Uterus (tissue), 4 donors: ENCODE results near the gene IFNA13. TPM values are rescaled to one million over a fixed set of nuclear protein-coding genes. Genes with fewer than 3 reads are reported as not detected.

Experiments used
- DNase-seq, 2 donors: peaks; one replicate each; pipeline ENCODE4 v3.0.0-alpha.2; 2019 to 2020
- H3K27ac ChIP-seq, 2 donors: fragments of 200-600 bp; sonication (generic); 1 replicate in 1 of 2; 2 replicates in 1 of 2; pipeline ENCODE4 v1.5.1; 2016 to 2018
- H3K27me3 ChIP-seq, 2 donors: fragments of 200-600 bp; sonication (generic); one replicate each; pipeline ENCODE4 v1.5.1; 2018 to 2019; ENCODE audit warnings: control low read depth in 1 of 2
- H3K36me3 ChIP-seq, 2 donors: fragments of 200-600 bp; sonication (generic); one replicate each; pipeline ENCODE4 v1.5.1; 2019; ENCODE audit warnings: control low read depth in 1 of 2
- H3K4me1 ChIP-seq, 2 donors: fragments of 200-600 bp; sonication (generic); one replicate each; pipeline ENCODE4 v1.5.1; 2018 to 2019; ENCODE audit warnings: control low read depth in 1 of 2
- H3K4me3 ChIP-seq, 2 donors: fragments of 200-600 bp; sonication (generic); 1 replicate in 1 of 2; 2 replicates in 1 of 2; pipeline ENCODE4 v1.5.1; 2018 to 2019; ENCODE audit warnings: mild to moderate bottlenecking in 1 of 2
- H3K9me3 ChIP-seq, 2 donors: fragments of 200-600 bp; sonication (generic); one replicate each; pipeline ENCODE4 v1.5.1; 2019; ENCODE audit warnings: control low read depth in 1 of 2
- POLR2A ChIP-seq, 2 donors: fragments of 450-650 bp; IDR thresholded peaks; one replicate each; pipeline ENCODE4 v1.6.1; 2016; ENCODE audit warnings: antibody characterized with exemption in 2 of 2, mild to moderate bottlenecking in 1 of 2, moderate library complexity in 1 of 2
- intact Hi-C: fragments of 100-400 bp; cut with DNase I; formaldehyde crosslinking; loops from one replicate; pipeline ENCODE4 v1.15.1; 2023; ENCODE audit warnings: low total_unique reads
- total RNA-seq, 4 donors: library from RNA; depleted of rRNA in 3 of 4; stranded (reverse); fragments of >200 nt in 3 of 4; gene quantifications; one replicate each; pipeline versions ENCODE4 v1.1.0 to v1.2.4, GENCODE V29; 2014 to 2023
- TF ChIP-seq, protein P1 (sequence below), 4 experiments: fragments of 200-600 bp in 2 of 4; fragments of 450-650 bp in 2 of 4; sonication (generic) in 2 of 4; IDR thresholded peaks; one replicate each; pipeline ENCODE4 v1.5.1; 2016 to 2019; ENCODE audit warnings: antibody characterized with exemption in 4 of 4, mild to moderate bottlenecking in 2 of 4, moderate library complexity in 1 of 4
- donor health status: DM: yes; HTN: yes; CAD: no.

The IFNA13 gene
- total RNA-seq, 4 donors from 2014 or later = not detected

DNA sequence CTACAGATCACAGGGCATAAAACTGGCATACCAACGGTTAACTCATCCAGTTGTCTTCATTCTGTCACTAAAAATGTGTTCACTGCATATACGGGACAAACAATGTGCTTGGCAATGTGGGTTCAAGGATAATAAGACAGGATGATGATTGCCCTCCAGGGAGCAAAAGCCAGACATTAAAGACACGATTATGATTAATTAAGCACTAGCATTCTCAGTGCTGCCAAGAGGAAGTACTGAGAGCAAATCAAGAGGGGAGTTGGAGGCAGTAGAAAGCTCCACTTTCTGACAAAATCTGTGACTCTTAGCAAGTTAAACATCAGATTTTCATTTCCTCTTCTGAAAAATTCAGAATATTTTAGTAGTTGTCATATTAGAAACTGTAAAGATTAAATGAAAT, 32.1 kb upstream of the IFNA13 start:
- H3K4me3 ChIP-seq = no peak overlapping the region

DNA sequence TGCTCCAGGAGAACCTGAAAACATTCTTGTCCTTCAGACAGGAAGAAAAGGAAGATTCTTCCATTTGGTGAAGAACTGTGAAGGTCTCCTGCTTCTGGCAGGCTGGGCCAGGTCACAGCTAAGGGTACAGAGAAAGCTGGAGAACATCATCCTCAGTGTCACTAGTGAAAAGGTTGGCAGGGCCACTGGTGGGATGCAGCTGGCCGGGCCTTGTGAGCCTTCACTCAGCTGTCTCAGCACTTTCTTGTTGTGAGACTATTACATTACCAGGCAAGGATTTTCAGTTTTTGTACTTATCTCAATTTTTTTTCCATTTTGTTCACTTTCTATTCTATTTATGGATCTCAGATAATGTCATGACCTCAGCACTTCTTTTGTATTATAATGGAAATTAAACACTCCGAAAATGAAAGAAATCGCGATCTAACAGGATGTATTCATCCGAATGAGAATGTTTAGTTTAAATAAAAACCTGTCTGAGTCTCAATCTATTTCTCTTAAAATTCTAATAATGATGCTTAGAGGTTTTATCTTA, 31.2 kb upstream of the IFNA13 start:
- TF ChIP-seq, protein P1, sequence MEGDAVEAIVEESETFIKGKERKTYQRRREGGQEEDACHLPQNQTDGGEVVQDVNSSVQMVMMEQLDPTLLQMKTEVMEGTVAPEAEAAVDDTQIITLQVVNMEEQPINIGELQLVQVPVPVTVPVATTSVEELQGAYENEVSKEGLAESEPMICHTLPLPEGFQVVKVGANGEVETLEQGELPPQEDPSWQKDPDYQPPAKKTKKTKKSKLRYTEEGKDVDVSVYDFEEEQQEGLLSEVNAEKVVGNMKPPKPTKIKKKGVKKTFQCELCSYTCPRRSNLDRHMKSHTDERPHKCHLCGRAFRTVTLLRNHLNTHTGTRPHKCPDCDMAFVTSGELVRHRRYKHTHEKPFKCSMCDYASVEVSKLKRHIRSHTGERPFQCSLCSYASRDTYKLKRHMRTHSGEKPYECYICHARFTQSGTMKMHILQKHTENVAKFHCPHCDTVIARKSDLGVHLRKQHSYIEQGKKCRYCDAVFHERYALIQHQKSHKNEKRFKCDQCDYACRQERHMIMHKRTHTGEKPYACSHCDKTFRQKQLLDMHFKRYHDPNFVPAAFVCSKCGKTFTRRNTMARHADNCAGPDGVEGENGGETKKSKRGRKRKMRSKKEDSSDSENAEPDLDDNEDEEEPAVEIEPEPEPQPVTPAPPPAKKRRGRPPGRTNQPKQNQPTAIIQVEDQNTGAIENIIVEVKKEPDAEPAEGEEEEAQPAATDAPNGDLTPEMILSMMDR (IDR thresholded peaks at IDR 0.05) = no peak
- TF ChIP-seq POLR2A (IDR thresholded peaks at IDR 0.05) = no peak
- Histone ChIP-seq H3K4me1 (no peaks in the 10 kb centered on the region), H3K27ac (no peak overlapping the region), H3K27me3 (peaks cover 0 to 24% of the 10 kb centered on the region in 2 donors), H3K36me3 (no peaks in the 10 kb centered on the region), H3K4me3 (no peak overlapping the region), H3K9me3 (no peaks in the 10 kb centered on the region)
- DNase-seq = no peak
- intact Hi-C loops = no loop called here

More for the DNA sequence above, 32.1 kb upstream of the IFNA13 start:
- H3K36me3 ChIP-seq = no peaks in the 10 kb centered on the region
- intact Hi-C loops = no loop called here
- no peak for DNase-seq
- no peaks in the 10 kb centered on the region for H3K4me1 ChIP-seq
- H3K9me3 ChIP-seq = no peaks in the 10 kb centered on the region
- peaks cover 0 to 24% of the 10 kb centered on the region in 2 donors for H3K27me3 ChIP-seq
- TF ChIP-seq, protein P1 (IDR thresholded peaks at IDR 0.05) = no peak
- TF ChIP-seq POLR2A (IDR thresholded peaks at IDR 0.05) = no peak
- no peak overlapping the region for H3K27ac ChIP-seq

DNA sequence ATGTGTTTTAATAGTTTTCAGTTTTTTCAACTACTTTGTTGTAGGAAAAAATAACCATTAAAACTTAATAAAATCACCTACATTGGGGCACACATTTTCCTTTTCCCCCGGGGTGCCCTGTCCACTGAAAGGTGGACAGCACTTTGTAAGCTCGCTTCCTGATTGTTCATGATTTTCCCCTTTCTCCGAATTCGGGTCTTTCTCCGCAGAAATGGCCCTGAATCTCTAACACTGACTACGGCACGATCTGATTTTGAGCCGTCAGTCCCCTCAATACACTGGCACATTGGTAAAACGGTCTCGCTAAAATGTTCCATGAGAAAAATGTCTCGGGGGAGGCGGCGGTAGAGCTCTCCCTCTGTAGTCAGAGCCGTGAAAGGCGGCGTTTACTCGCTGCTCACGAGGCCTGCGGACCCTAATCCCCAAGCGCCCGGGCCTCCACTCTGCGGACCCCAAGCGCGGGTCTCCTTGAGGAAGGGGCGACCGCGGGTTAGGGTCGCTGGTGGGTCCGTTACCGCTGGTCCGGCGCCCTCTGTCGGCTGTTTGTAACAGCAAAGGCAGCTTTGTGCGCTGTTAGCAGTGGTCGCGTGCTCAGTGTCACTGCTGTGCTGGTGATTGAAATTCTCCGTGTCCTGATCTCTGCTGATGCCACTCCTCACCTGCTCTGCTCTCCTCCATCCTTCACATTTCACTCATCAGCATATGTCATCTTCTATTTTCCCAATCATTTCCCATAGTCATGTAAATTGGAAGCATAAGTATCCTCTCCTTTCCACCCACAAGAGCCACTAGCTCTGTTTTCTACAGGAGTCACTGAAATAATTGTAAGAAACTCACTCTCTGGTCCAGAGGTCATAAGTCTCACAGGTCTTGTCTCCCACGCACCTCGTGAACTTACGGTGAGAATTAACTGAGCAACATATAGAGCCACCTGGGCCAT, 28.2 kb upstream of the IFNA13 start:
- H3K4me3 ChIP-seq = peak overlapping the region; percentile 20 to 43
- H3K27me3 ChIP-seq = peaks cover 0 to 12% of the 10 kb centered on the region in 2 donors
- H3K9me3 ChIP-seq = no peaks in the 10 kb centered on the region
- TF ChIP-seq, protein P1 (IDR thresholded peaks at IDR 0.05) = peak; percentile 50 to 69 (median 60)
- no peak for TF ChIP-seq POLR2A (IDR thresholded peaks at IDR 0.05)
- no peak overlapping the region for H3K27ac ChIP-seq
- intact Hi-C loops = no loop called here
- H3K4me1 ChIP-seq = no peaks in the 10 kb centered on the region
- no peaks in the 10 kb centered on the region for H3K36me3 ChIP-seq
- peak in 1 of 2 donors; percentile 37 for DNase-seq

DNA sequence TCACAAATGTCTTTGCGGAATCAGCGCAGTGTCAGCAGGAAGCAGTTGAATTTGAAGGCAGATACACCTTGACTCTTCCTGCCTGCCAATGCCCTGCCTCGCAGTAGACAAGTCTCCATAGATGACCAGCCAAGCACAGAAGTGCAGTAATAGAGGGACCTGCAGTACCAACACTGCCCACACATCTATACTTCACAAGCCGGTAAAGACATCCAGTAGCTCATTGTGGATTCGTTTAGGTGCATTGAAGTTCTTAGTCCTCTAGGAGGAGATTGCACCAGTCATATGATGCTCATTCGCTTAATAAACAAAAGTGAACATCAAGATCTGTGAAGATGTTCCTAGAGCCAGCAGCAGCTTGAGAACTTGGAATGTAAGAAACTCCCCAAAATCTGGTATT, 24.4 kb upstream of the IFNA13 start:
- TF ChIP-seq, protein P1 (IDR thresholded peaks at IDR 0.05) = no peak
- TF ChIP-seq POLR2A (IDR thresholded peaks at IDR 0.05) = no peak
- DNase-seq = no peak
- H3K27ac ChIP-seq = no peak overlapping the region
- peaks cover 0 to 8% of the 10 kb centered on the region in 2 donors for H3K27me3 ChIP-seq
- no peak overlapping the region for H3K4me3 ChIP-seq
- no peaks in the 10 kb centered on the region for H3K9me3 ChIP-seq
- no peaks in the 10 kb centered on the region for H3K36me3 ChIP-seq
- intact Hi-C loops = no loop called here
- H3K4me1 ChIP-seq = no peaks in the 10 kb centered on the region

DNA sequence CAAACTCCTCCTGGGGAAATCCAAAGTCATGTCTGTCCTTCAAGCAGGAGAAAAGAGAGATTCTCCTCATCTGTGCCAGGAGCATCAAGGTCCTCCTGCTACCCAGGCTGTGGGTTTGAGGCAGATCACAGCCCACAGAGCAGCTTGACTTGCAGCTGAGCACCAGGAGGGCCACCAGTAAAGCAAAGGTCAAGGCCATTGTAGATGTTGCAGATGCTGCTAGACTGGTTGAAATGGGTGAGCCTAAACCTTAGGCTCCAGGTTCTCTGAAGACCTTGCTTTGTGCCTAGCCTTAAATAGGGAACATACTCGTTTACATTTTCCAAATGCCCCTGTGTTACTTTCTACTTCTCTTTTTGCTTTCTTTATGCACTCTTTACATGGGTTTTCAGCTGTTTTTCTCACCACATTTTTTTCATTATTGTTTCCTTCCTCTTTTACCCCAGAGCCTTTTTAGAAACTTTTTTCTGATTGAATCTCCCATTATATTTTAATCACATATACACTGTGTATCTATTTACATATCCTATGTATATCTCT, 17.3 kb upstream of the IFNA13 start, which contains the start of gene IFNA2:
Gene IFNA2, minus strand, starts transcription at position 268 of the 540 bp plus-strand sequence. Its CDS starts 69 bp downstream, at position 199.
- no peaks in the 10 kb centered on the region for H3K9me3 ChIP-seq
- no peak within 1 kb of the TSS for H3K4me3 ChIP-seq
- peaks cover 0 to 4% of the 10 kb centered on the region in 2 donors for H3K27me3 ChIP-seq
- no peak for TF ChIP-seq POLR2A (IDR thresholded peaks at IDR 0.05)
- TF ChIP-seq, protein P1 (IDR thresholded peaks at IDR 0.05) = no peak
- H3K27ac ChIP-seq = no peak within 1 kb of the TSS
- H3K36me3 ChIP-seq = no peaks in the 10 kb centered on the region
- no peak for DNase-seq
- H3K4me1 ChIP-seq = no peaks in the 10 kb centered on the region
- intact Hi-C loops = no loop called here
